ENCODE measurements around the gene TUBB3. TPM values are rescaled to one million over a fixed set of nuclear protein-coding genes. Genes with fewer than 3 reads are reported as not detected.
A peak's percentile ranks its signal among the peaks of the same experiment; 100 is the strongest.

The TUBB3 gene
- total RNA-seq, 1 experiment from 2014 or later, result 173 TPM

- TF ChIP-seq EZH2 (IDR thresholded peaks at IDR 0.05) (no peak), FOSL1 (IDR thresholded peaks at IDR 0.05; ENCODE audit: low read depth) (no peak), EZH2phosphoT487 (IDR thresholded peaks at IDR 0.05; ENCODE audit: borderline replicate concordance) (no peak), JUND (IDR thresholded peaks at IDR 0.05) (no peak), ZFX (IDR thresholded peaks at IDR 0.05) (no peak), YY1 (IDR thresholded peaks at IDR 0.05; ENCODE audit: extremely low read depth, insufficient replicate concordance, low read depth, low read length) (no peak), POLR2A (IDR thresholded peaks at IDR 0.05; ENCODE audit: borderline replicate concordance, extremely low read depth, insufficient read depth, insufficient read length) (no peak), CEBPB (IDR thresholded peaks at IDR 0.05; ENCODE audit: low read depth) (no peak), ATF3 (IDR thresholded peaks at IDR 0.05) (no peak), ZNF274 (IDR thresholded peaks at IDR 0.05; ENCODE audit: low read depth, low read length) (no peak), SRF (IDR thresholded peaks at IDR 0.05; ENCODE audit: low read depth) (no peak), ZBTB33 (IDR thresholded peaks at IDR 0.05; ENCODE audit: extremely low read depth, insufficient replicate concordance, low read length) (no peak), SIN3A (IDR thresholded peaks at IDR 0.05; ENCODE audit: low read depth) (no peak), SP1 (IDR thresholded peaks at IDR 0.05; ENCODE audit: low read depth) (no peak), CTCF (IDR thresholded peaks at IDR 0.05 in 2 of 3, conservative IDR thresholded peaks at IDR 0.05 in 1 of 3; ENCODE audit: borderline replicate concordance in 1 of 3, insufficient read depth in 1 of 3, low read depth in 2 of 3, low read length in 2 of 3) (no peak), REST (IDR thresholded peaks at IDR 0.05; ENCODE audit: low read depth) (no peak), EGR1 (IDR thresholded peaks at IDR 0.05; ENCODE audit: low read depth) (no peak), CBX3 (IDR thresholded peaks at IDR 0.05; ENCODE audit: low read depth) (no peak), MAX (IDR thresholded peaks at IDR 0.05) (no peak), RAD21 (IDR thresholded peaks at IDR 0.05; ENCODE audit: low read depth) (no peak)
- H3K9me3 ChIP-seq (ENCODE audit: control insufficient read depth in 1 of 2, insufficient read depth in 1 of 2, low read depth in 1 of 2, low read length in 2 of 2), result no peaks in the 10 kb centered on the region; a peak in 1 of 4 replicates
- ChIA-PET POLR2A (no interaction called here), CTCF (no interaction called here), RAD21 (ENCODE audit: low non-redundant PET in 1 of 2, low total read pairs in 2 of 2, uncharacterized antibody in 2 of 2, unreplicated experiment in 2 of 2) (no interaction called here)
- H4K20me1 ChIP-seq (ENCODE audit: insufficient read depth), result peaks cover 3% of the 10 kb centered on the region; the same call in 1 of the 2 replicates
- no peaks in the 10 kb centered on the region for H3K9me2 ChIP-seq (ENCODE audit: insufficient read depth)
- no peak overlapping the region for H2AFZ ChIP-seq (ENCODE audit: low read depth, low read length, poor library complexity, severe bottlenecking)
- no peak overlapping the region for H3K4me3 ChIP-seq (replicated peaks in 1 of 2; ENCODE audit: low read depth in 1 of 2, low read length in 2 of 2)
- H3K27me3 ChIP-seq (ENCODE audit: insufficient read depth, low read length), result no peaks in the 10 kb centered on the region
- H3K4me1 ChIP-seq (ENCODE audit: control insufficient read depth in 1 of 2, insufficient read depth in 2 of 2, low read length in 2 of 2), result peaks cover 11 to 21% of the 10 kb centered on the region in 2 experiments; a peak in 3 of 4 replicates
- no peak overlapping the region for H3K9ac ChIP-seq (ENCODE audit: low read length)
- ATAC-seq (no peak), DNase-seq (ENCODE audit: low read depth, low spot score) (no peak)
- H3K36me3 ChIP-seq (ENCODE audit: control insufficient read depth in 1 of 2, insufficient read depth in 2 of 2, low read length in 2 of 2), result peaks cover 14 to 23% of the 10 kb centered on the region in 2 experiments
- BruUV-seq (replicated peaks), result TSS peak; percentile 23
- no peak overlapping the region for H3K27ac ChIP-seq (ENCODE audit: low read depth, low read length)
- no peak overlapping the region for H3K4me2 ChIP-seq (ENCODE audit: low read length)
- intact Hi-C loops (cut with micrococcal nuclease), result no loop called here
- H3K79me2 ChIP-seq (ENCODE audit: insufficient read depth, low read length), result peaks cover 71% of the 10 kb centered on the region
These were observed 51.7 kb downstream of the TUBB3 start for GRCh38 chr16:89974870-89975269.

Data from HCT116 (cell line).